ENCODE measurements around the gene COL1A1. TPM values are rescaled to one million over a fixed set of nuclear protein-coding genes. Genes with fewer than 3 reads are reported as not detected.

Gene COL1A1
- polyA plus RNA-seq, 3 donors = not detected

GRCh38 chr17:50154604-50155003 is 46.8 kb downstream of the COL1A1 start:
- Mint-ChIP-seq H3K9me3 (no peaks in the 10 kb centered on the region), H3K27me3 (ENCODE audit: low read depth in 3 of 3) (peaks cover 0 to 9% (median 4%) of the 10 kb centered on the region in 3 donors), H3K4me1 (peaks cover 39% of the 10 kb centered on the region), H3K27ac (no peak overlapping the region), H3K36me3 (no peaks in the 10 kb centered on the region), H3K4me3 (no peak overlapping the region)
- H3K9ac ChIP-seq (ENCODE audit: insufficient read depth, low read length, poor library complexity, severe bottlenecking) = no peak overlapping the region
- H2AFZ ChIP-seq (ENCODE audit: insufficient read depth, low read depth, low read length, poor library complexity, severe bottlenecking) = no peak overlapping the region
- H3K36me3 ChIP-seq (replicated peaks in 1 of 2; ENCODE audit: control insufficient read depth in 1 of 2, insufficient read depth in 2 of 2, low read length in 2 of 2) = no peaks in the 10 kb centered on the region
- intact Hi-C loops (cut with micrococcal nuclease) = no loop called here
- H3K4me3 ChIP-seq (replicated peaks in 1 of 3; ENCODE audit: low read depth in 2 of 3, low read length in 3 of 3) = peak overlapping the region in 1 of 3 experiments; percentile 21
- H3K4me1 ChIP-seq (ENCODE audit: control insufficient read depth in 1 of 2, insufficient read depth in 2 of 2, low read length in 2 of 2) = peaks cover 41 to 49% of the 10 kb centered on the region in 2 donors
- DNase-seq = no peak
- H3K27me3 ChIP-seq (ENCODE audit: control insufficient read depth in 2 of 2, insufficient read depth in 2 of 2, low read length in 2 of 2) = no peaks in the 10 kb centered on the region
- H3K79me2 ChIP-seq (ENCODE audit: insufficient read depth, low read length) = peaks cover 32% of the 10 kb centered on the region
- peak overlapping the region; percentile 28 for H3K4me2 ChIP-seq (replicated peaks; ENCODE audit: extremely low read depth, low read length, poor library complexity, severe bottlenecking)
- H3K9me3 ChIP-seq (replicated peaks in 1 of 2; ENCODE audit: control insufficient read depth in 1 of 2, insufficient read depth in 1 of 2, low read length in 2 of 2) = no peaks in the 10 kb centered on the region
- TF ChIP-seq CTCF (IDR thresholded peaks at IDR 0.05) = no peak
- H4K20me1 ChIP-seq (ENCODE audit: insufficient read depth, low read length) = peaks cover 28% of the 10 kb centered on the region
- WGBS (ENCODE audit: insufficient coverage) = no CpG with 5 or more reads among the region's 1 CpG
- no peak overlapping the region for H3K27ac ChIP-seq (ENCODE audit: low read depth in 1 of 2, low read length in 2 of 2)

- Histone ChIP-seq H3K9ac (ENCODE audit: insufficient read depth, low read length, poor library complexity, severe bottlenecking) (no peak overlapping the region), H3K4me1 (ENCODE audit: control insufficient read depth in 1 of 2, insufficient read depth in 2 of 2, low read length in 2 of 2) (peaks cover 41 to 49% of the 10 kb centered on the region in 2 donors)
- intact Hi-C loops (cut with micrococcal nuclease) = no loop called here
Observed at GRCh38 chr17:50153650-50154575, 47.5 kb downstream of the COL1A1 start.

More at GRCh38 chr17:50153650-50154575, 47.5 kb downstream of the COL1A1 start:
- WGBS (ENCODE audit: insufficient coverage) = 37% methylated on average over 13 of the region's 16 CpGs
- Histone ChIP-seq H3K4me2 (replicated peaks; ENCODE audit: extremely low read depth, low read length, poor library complexity, severe bottlenecking) (peak overlapping the region; percentile 12), H3K27me3 (ENCODE audit: control insufficient read depth in 2 of 2, insufficient read depth in 2 of 2, low read length in 2 of 2) (no peaks in the 10 kb centered on the region), H4K20me1 (ENCODE audit: insufficient read depth, low read length) (peaks cover 33% of the 10 kb centered on the region), H3K79me2 (ENCODE audit: insufficient read depth, low read length) (peaks cover 39% of the 10 kb centered on the region), H3K36me3 (replicated peaks in 1 of 2; ENCODE audit: control insufficient read depth in 1 of 2, insufficient read depth in 2 of 2, low read length in 2 of 2) (no peaks in the 10 kb centered on the region), H2AFZ (ENCODE audit: insufficient read depth, low read depth, low read length, poor library complexity, severe bottlenecking) (no peak overlapping the region), H3K27ac (ENCODE audit: low read depth in 1 of 2, low read length in 2 of 2) (no peak overlapping the region), H3K9me3 (replicated peaks in 1 of 2; ENCODE audit: control insufficient read depth in 1 of 2, insufficient read depth in 1 of 2, low read length in 2 of 2) (no peaks in the 10 kb centered on the region), H3K4me3 (replicated peaks in 1 of 3; ENCODE audit: low read depth in 2 of 3, low read length in 3 of 3) (peak overlapping the region in 1 of 3 experiments; percentile 21)
- no peak overlapping the region for H3K4me3 Mint-ChIP-seq
- DNase-seq = no peak
- peak overlapping the region in 3 of 7 donors; percentile 31 to 50 (median 33) for H3K27ac Mint-ChIP-seq
- no peaks in the 10 kb centered on the region for H3K36me3 Mint-ChIP-seq
- peaks cover 0 to 1% (median 0%) of the 10 kb centered on the region in 7 donors for H3K9me3 Mint-ChIP-seq
- peaks cover 0 to 6% (median 4%) of the 10 kb centered on the region in 3 donors for H3K27me3 Mint-ChIP-seq (ENCODE audit: low read depth in 3 of 3)
- peaks cover 39% of the 10 kb centered on the region for H3K4me1 Mint-ChIP-seq
- TF ChIP-seq CTCF (IDR thresholded peaks at IDR 0.05) = no peak

All from CD14-positive monocyte (primary cell).